Endometrial microvascular endothelial cells (primary cell): ENCODE data around the gene SP5. TPM values are rescaled to one million over a fixed set of nuclear protein-coding genes. Genes with fewer than 3 reads are reported as not detected.
"Not testable (repeated sequence)": the region's sequence is repeated elsewhere in the genome, so short reads cannot be mapped to it uniquely, and the experiment has no call there.

ENCODE experiments used
- in situ Hi-C: cut with HindIII; loops from 2 replicates; pipeline ENCODE4 v1.10.0; 2017; ENCODE audit warnings: low sequenced_read_pairs, low pct_unique_long_range_greater_than_20kb; ENCODE audit errors: inconsistent ontology term
- total RNA-seq: library from RNA; depleted of rRNA; stranded (reverse); fragments of >200 nt; gene quantifications from one replicate; pipeline ENCODE4 v1.2.3, GENCODE V29; 2015; ENCODE audit errors: inconsistent ontology term

SP5 gene
- not detected for total RNA-seq

DNA sequence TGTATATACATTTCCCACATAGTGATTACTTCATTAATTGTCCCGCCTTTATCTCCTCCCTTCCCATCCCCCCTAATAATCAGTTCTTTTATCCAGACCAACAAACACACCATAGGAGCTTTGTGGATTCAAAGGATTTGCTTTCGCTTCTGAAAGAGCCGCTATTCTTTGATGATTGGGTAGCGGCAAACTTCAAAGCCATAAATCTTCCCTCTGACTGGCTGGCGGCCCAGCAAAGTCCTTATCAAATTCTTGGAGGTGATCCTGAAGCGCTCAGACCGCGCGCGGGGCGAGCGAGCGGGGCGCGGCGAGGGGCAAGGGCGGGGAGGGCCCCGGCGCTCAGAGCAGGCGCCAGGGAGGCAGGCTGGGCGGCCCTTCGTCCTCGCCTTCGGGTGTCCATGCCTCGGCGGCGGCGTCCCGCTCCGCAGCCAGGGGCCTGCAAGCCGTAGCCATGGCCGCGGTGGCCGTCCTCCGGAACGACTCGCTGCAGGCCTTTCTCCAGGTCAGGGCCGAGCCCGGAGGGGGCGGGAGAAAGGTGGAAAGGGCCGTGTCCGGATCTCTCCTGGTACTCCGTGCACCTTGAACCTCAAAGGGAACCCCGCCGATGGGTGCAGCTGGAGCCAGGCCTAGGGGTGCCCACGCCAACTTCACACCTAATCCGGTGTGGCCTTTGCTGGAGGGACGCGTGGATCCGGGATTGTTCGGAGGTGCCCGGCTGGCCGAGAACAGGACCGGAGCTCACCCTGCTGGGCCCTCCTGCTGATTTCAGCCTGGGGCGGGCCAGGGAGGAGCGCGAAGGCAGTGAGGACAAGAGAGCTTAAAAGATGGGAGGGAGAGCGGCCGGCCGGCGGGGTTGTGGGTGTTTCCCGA is at the start of gene SP5:
SP5 (plus strand) TSS at position 276 of the 870 bp plus-strand sequence; CDS start at position 452, 176 bp downstream.
- in situ Hi-C loops: no loop called here

DNA sequence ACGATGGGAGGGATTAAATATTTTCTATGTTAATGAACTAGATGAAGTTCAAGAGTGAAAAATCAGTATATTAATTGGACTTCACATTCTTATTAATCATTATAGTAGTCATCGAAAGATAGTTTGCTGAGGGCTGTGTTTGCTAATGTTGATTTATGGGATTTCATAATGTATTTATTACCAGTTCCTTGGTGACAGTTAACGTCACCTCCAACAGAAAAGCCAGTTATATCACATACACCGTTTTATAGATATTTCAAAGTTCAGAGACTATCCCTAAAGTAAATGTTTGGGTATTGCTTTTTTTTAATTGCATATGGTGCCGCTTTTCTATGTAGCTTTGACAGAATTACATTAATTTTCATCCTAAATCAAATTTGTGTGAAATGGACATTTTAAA is 49.4 kb upstream of the SP5 start:
- in situ Hi-C loops: no loop called here

- in situ Hi-C loops: no loop called here
Measured at GRCh38 chr2:170669909-170670308, 45.2 kb upstream of the SP5 start.

DNA sequence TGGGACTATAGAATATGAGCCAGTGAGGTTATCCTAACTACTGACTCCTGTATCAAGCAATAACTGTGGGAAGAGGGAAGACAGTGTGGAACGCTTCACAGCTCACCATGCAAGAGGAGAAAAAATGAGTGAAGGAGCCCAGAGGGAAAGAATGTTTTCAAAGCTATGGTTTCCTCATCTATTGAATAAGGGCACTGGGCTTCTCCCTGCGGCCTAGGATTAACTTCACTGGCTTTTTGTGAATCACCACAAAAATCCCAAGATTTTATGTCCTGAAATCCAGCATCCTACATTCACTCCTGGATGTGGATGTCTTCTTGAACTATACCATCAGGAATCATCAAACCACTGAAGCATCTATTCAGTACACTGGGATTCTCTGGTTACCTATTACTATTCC is 44.5 kb upstream of the SP5 start:
- in situ Hi-C loops: no loop called here

DNA sequence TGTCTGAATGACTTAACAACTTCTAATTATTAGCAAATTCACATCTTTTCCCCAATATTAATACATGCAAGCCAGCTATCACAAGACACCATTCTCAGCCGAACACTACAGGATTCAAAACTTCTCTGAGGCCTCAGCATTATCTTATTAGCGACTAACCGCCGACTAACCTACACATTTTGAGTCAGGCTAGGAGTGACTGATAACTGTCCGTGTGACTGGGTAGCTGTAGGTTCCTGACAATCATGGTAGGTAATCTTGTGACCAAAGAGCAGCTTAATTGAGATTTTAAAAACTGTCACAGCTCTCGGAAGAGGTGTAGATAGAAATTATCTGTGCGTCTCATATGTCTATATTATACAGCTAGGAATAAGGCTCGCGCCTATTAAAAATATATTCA is 44.1 kb upstream of the SP5 start:
- in situ Hi-C loops: no loop called here

GRCh38 chr2:170674282-170674681 is 40.9 kb upstream of the SP5 start:
- in situ Hi-C loops: not testable (repeated sequence)

DNA sequence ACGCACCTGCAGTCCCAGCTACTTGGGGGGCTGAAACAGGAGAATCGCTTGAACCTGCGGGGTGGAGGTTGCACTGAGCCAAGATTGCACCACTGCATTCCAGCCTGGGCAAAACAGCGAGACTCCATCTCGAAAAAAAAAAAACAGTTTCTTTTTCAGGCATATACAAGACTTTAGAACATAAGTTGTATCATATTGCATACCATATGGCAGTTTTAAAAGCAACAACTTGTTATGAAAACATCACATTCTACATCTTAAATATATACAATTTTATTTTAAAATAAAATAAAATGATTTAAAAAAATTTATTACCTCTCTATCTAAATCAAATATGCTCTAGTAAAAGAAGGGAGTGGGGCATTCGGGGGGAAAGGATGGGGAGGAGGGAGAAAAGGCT is 39.4 kb upstream of the SP5 start:
- in situ Hi-C loops: no loop called here

DNA sequence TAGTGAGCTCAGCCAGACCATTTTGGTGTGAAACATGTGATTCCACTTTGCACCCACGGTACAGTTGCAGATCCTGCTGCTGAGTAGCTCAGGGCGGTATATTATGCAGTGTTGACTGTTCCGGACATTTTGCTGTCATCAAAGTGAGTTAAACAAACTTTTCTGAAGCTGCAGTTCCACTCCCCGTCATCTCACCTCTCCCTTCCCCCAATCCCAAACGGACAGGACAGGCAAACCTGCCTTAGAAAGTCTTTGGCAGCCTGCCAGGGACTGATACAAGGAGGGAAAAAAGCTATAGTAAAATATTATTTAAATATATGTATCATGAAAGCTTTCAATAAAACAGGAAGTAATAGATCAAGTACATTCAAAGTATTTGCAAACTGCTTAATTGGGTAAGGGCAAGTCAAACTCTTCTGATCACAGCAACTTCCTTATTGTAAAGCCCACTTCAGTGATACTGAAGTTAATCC is 35.5 kb upstream of the SP5 start:
- in situ Hi-C loops: no loop called here

DNA sequence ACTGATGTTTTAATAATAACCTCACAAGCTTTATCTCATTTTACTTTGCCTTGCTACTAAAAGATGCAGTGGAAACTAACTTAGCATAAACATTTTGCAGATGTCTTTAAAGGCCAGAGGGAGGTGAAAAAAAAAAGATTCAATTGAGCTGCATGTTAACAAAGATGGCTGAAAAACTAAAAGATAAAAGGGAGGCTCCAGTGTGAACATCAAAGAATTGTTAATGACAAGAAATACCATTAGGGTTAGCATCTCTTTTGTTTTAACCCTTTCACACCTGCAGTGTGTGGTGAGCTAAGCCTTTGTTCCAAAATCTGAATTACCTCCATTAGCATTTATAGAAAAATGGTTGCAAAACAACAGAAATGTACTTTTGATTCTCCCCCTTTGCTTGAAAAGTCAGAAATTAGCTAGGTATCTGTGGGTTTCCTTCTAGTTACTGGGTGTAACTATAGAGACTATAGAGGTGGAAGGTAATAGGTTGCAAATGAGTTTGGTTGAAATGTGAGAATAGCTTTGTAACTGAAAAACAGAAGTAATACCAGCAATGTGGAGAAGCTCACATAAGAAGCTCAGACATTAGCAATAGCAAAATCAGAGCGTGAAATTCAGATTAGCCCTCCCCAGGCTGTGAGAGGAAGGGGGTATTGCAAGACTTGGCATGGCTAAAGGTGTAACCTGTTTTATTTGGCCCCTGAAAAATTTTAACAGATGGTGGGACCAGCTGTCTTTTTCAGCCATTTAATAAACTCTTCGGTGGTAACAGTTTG is 34.8 kb upstream of the SP5 start:
- in situ Hi-C loops: no loop called here

DNA sequence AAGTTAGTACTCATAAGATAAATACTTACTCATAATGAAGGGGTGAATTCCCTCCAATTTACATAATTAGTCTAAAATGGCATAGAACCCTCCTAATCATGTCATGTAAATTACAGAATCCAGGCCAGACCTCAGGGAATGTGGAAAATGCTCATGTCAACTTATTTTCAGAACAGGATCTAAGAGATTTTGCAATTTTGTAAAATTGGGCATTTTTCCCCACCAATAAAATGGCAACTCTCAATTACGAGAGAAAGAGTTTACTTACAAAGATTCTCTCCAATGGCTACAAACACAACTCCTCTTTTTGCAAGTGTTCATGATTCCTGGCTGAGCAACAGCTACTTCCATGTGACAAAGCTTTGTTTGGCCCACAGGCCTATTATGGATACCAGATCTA is 33.8 kb upstream of the SP5 start:
- in situ Hi-C loops: no loop called here

GRCh38 chr2:170685591-170685990 is 29.5 kb upstream of the SP5 start:
- in situ Hi-C loops: no loop called here

DNA sequence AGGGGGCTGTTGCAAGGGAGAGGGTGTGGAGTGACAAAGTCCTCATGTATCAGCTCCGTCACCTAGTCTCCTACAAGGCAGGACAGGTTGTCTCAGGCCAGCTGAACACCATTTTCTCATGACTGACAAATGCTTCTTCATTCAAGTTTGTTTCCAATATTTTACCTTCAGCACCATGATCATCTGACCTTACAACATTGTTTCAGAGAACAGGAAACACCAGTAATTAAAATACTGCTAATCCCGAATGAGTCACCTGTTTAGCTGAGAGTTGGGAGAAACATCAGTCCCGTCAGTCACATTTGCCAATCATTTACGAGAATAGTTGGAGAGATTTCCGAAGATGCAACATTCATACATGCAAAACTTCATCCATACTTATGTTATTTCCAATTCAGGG is 25.7 kb upstream of the SP5 start:
- in situ Hi-C loops: no loop called here

GRCh38 chr2:170690640-170691039 is 24.5 kb upstream of the SP5 start:
- in situ Hi-C loops: no loop called here

DNA sequence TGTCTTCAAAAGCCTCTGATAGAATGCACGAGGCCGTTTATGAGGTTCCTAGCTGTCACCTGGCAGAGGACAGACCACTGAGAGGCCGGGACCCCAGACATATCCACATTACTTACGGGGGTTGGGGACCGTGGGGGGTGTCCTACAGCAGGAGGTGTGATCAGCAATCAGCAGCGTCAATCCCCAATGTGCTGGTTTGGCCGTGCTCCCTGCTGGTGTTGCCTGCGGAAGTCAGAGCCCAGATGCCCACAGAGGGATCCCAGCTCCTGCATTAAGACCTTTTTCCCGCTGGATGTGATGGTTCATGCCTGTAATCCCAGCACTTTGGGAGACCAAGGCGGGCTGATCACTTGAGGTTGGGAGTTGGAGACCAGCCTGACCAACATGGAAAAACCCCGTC is 20.8 kb upstream of the SP5 start:
- in situ Hi-C loops: no loop called here

DNA sequence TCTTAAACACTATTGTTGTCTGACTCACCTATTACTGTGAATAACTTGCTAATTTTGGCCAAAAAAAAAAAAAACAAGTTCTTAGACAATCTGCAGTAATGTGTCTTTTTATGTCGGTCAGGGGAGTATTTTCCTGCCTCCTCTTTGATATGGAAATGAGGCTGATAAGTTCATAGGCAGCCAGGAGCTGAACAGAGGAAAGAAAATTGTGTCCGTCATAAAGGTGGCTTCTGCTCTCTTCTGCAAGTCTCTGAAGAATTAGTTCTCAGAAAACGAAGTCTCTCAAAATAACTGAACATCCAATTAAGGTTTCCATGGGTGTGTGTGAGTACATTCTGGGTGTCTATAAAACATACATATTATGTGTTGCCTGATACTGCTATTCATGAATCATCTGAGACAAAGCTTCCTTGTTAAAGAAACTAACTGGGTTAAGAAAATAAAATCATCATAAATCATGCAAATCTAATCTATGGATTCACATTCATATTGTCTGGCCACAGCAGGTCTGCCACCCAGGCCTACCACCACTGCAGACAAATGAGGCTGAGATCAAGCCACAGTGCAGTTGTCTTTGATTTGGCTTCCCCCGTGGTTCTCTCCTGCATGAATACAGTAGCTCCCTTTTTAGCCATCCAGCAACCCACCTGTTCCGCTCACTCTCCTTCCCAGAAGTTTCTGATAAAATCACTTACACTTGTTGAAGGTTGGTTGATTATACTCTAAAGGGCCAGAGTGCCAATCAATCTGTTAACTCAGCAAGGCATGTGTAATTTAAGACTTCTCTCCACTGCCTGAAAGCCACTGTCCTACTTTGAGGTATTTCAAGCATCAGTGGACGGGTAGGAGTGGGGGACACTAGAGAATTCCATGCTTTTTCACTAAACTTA is 19.4 kb upstream of the SP5 start:
- in situ Hi-C loops: no loop called here

GRCh38 chr2:170696948-170697347 is 18.2 kb upstream of the SP5 start:
- in situ Hi-C loops: no loop called here

GRCh38 chr2:170701011-170701410 is 14.1 kb upstream of the SP5 start:
- in situ Hi-C loops: no loop called here

DNA sequence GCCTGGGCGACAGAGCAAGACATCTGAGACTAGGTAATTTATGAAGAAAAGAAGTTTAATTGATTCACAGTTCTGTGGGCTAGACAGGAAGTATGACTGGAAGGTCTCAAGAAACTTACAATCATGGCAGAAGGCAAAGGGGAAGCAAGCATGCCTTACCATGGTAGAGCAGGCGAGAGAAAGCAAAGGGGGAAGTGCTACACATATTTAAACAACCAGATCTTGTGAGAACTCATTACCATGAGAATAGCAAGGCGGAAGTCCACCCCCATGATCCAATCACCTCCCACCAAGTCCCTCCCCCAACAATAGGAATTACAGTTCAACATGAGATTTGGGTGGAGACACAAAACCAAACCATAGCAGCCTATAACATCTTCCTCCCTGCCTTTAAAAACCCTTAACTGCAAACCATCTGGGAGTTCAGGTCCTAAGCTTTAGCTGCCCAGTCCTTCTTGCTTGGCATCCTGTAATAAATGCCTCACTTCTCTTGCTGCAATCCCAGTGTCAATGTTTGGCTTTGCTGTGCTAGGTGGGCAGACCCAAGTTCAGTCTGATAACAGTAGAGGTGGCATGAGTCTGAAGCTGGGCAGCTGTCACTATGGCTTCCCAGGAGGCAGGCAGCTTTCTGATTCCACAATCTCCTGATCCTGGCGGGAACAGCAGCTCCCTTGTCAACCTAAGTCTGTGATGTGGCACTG is 11.2 kb upstream of the SP5 start:
- in situ Hi-C loops: no loop called here
